HepG2 (cell line): ENCODE measurements around the gene AIF1. TPM values are rescaled to one million over a fixed set of nuclear protein-coding genes. Genes with fewer than 3 reads are reported as not detected.

Experiments
- ATF7 ChIP-seq, 2 experiments: fragments of 450-650 bp in 1 of 2; sonication (generic) in 1 of 2; formaldehyde crosslinking in 1 of 2; IDR thresholded peaks; 2 replicates each; pipeline versions ENCODE4 v1.4.0 to v1.6.1; 2016 to 2020; ENCODE audit warnings: antibody characterized with exemption in 1 of 2, mild to moderate bottlenecking in 1 of 2, missing genetic modification reagents in 1 of 2
- RAD51 ChIP-seq: fragments of 450-650 bp; IDR thresholded peaks from 2 replicates; pipeline ENCODE4 v1.6.1; 2016; ENCODE audit warnings: borderline replicate concordance
- SMAD1 ChIP-seq: sonication (generic); formaldehyde crosslinking; IDR thresholded peaks from 2 replicates; pipeline ENCODE4 v1.4.0; 2020; ENCODE audit warnings: missing genetic modification reagents, low read depth, mild to moderate bottlenecking, borderline replicate concordance
- SOX6 ChIP-seq, 2 experiments: fragments of 450-650 bp in 1 of 2; sonication (generic) in 1 of 2; formaldehyde crosslinking in 1 of 2; IDR thresholded peaks; 2 replicates each; pipeline versions ENCODE4 v1.4.0 to v1.6.1; 2017 to 2020; ENCODE audit warnings: antibody characterized with exemption in 1 of 2, mild to moderate bottlenecking in 1 of 2, missing genetic modification reagents in 1 of 2
- SRSF4 ChIP-seq: fragments of 200-400 bp; formaldehyde crosslinking; IDR thresholded peaks from one replicate; pipeline ENCODE4 v1.6.1; 2018; ENCODE audit warnings: mild to moderate bottlenecking, low read depth, low read length, moderate library complexity; ENCODE audit not compliant: poor library complexity, severe bottlenecking
- TBX3 ChIP-seq: fragments of 450-650 bp; IDR thresholded peaks from 2 replicates; pipeline ENCODE4 v1.6.1; 2017; ENCODE audit warnings: antibody characterized with exemption, mild to moderate bottlenecking, inconsistent platforms, borderline replicate concordance
- THAP9 ChIP-seq: sonication (generic); formaldehyde crosslinking; IDR thresholded peaks from 2 replicates; pipeline ENCODE4; 2020; ENCODE audit warnings: missing genetic modification reagents, mild to moderate bottlenecking, borderline replicate concordance
- ZNF839 ChIP-seq: sonication (generic); formaldehyde crosslinking; IDR thresholded peaks from 2 replicates; pipeline ENCODE4 v1.4.0; 2020; ENCODE audit warnings: missing genetic modification reagents, mild to moderate bottlenecking, borderline replicate concordance
- polyA plus RNA-seq, 8 experiments: library from polyadenylated mRNA; depleted of rRNA in 3 of 8; stranded (reverse) in 7 of 8; unstranded in 1 of 8; fragments of >200 nt; fragmentation: Illumina TruSeq in 4 of 8; extraction: Trizol in 4 of 8; gene quantifications; 2 replicates each; pipeline versions ENCODE4 v1.2.1 to v1.2.3, GENCODE V29; 2011 to 2016; ENCODE audit warnings: low read depth in 4 of 8, missing spikeins in 1 of 8, mixed read lengths in 1 of 8; ENCODE audit not compliant: insufficient read depth in 1 of 8
- total RNA-seq, 5 experiments: library from RNA; depleted of rRNA; stranded (reverse); fragments of >200 nt; fragmentation: Illumina TruSeq; extraction: Trizol; gene quantifications; 2 replicates each; pipeline ENCODE4 v1.2.3, GENCODE V29; 2016; ENCODE audit warnings: low read depth in 1 of 5

AIF1 gene
- total and polyA plus RNA-seq, 2 of the 13 experiments (the other 11 are each of a cell fraction or from before 2014, with no cell fraction given), result 1.5 TPM; not detected in 1

- TF ChIP-seq ATF7 (IDR thresholded peaks at IDR 0.05), result no peak
- TF ChIP-seq ATF7 (CRISPR knock-in tag; IDR thresholded peaks at IDR 0.05), result no peak
- no peak for TF ChIP-seq SOX6 (IDR thresholded peaks at IDR 0.05)
- no peak for TF ChIP-seq SOX6 (CRISPR knock-in tag; IDR thresholded peaks at IDR 0.05)
- no peak for TF ChIP-seq RAD51
- TF ChIP-seq THAP9, result 0 out of 2 replicates have a peak, but pooled peaks have one; percentile 18
- TF ChIP-seq SRSF4, result no peak
- TF ChIP-seq TBX3, result no peak
- no peak for TF ChIP-seq ZNF839
- TF ChIP-seq SMAD1 (CRISPR knock-in tag), result no peak
Observed at GRCh38 chr6:31661262-31662123, 46.5 kb downstream of the AIF1 start (continued).
